T-helper 1 cell (primary cell): Measurements from ENCODE around the gene BTG4.

Experiments
- DNase-seq, 5 donors: peaks; one replicate each; pipeline ENCODE4 v3.0.0-alpha.2; 2012 to 2020

BTG4 gene

DNA sequence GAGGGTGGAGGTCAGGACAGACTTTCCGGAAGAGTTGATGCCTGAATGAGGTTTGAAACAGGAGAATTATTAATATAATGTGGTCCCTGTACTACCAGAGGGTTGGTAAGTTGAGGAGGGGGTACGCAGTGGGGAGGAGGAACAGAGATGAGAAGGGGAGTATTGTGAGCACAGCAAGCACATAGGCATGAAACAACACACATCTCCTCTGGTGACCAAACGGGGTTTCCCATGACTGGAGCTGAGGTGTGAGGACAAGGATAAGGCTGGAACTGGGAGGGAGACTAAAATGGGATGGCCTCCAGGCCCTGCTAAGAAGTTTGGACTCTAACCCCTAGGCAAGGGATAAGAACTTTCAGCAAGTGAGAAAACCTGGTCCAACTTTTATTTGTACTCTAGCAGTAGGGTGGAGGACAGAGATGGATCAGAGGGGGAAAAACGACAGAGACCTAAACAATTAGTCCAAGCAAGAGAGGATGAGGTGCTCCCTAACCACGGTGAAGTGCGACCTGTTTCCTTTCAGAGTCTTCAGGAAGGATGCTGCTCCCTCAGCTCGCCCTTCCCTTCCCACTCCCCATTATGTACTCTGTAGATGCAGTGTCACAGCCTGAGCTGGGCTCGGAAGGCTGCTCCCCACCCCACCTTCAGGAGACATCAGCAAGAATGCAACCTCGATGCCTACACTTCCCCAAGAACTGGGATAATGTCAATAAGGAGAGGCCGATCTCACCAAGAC, 59.2 kb downstream of the BTG4 start:
- no peak for DNase-seq

DNA sequence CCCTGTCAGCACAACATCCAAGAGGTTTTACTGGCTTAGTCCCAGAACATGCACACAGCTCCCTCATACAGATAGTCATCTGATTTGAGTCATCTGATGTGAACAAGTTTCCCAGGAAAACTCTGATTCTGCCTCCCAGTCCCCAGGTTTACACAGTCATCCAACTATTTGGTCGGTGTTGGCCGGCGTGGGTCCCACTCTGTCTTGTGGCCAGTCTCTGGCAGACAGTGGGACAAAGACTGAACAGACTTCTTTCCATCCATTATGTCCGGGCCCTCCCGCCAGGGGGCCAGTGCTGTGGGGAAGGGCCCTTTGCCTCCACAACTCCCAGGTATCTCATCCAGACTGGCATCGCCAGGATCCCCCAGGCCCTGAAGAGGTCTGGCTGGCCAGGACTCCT, 60.0 kb downstream of the BTG4 start:
- DNase-seq = no peak

DNA sequence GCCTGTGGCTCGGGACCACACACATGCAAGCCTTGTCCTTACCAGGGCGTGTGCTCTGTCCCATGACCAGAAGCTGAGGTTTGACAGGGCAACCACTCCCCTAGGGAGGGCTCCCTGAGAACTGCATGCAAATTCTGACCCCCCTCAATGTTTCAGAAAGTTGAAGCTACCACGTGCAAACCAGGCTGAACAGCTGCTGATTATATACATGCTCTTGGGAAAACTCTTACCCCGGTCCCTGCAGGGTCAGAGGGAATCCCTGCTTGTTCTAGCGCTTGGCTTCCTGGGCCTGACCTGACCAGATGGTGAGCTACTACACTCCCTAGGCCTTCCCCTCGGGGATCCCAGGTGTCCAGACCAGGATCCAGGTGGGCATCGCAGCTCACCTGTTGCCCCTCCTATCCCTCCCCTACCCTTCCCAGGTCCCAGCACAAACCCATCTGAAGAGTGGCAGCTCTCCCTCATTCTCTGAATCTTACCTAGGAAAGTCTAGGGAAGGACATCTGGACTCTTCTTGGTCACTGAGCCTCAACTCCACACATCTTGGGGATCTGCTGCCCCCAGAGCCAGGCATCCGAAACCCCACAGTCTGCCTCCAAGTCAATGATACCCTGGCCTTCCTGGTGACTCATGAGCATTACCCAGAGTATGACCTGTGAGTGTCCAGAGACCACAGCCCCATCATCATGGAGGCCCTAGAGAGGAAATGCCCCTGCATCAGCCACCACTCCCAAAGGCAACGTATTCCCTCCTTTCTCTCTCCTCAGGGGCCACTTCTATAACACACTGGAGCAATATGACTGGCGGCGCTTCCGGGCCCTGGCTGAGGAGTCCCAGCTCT, 61.5 kb downstream of the BTG4 start:
- no peak for DNase-seq

DNA sequence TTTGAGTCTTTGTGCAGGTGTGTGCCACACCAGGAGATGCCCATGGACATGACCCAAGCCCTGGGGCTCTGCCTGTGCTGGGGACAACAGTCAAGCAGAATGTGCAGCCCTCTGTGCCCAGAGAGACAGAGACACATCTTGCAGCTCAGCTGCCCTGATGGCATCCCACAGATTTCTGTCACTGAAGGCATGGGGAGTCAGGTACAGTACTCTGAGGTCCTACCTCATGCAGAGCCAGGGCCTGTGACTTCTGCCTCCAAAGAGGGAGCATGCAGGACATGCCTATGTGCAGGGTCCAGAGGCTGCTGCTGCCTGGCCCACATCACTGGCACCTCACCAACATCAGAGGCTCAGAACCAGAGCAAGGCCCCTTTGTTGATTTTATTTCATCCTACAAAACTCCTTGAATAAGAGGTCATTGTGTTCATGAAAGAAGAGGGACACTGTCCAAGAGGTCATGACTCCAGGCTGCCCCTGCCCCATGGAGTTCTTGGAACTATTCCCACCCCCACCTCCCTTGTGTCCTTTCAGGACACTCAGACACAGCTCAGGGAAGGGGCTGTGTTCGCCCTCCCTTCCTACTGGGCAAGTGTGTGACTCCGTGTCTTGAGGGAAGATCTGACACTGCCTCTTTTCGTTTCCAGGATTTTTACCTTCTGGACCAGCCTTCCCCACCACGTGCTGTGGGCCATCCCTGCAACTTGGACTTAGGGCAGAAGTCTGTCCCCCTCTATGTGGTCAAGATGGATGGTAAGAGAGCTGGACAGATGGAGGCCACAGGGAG, 62.3 kb downstream of the BTG4 start:
- DNase-seq = no peak

GRCh38 chr11:111448831-111449557, 63.2 kb downstream of the BTG4 start:
- DNase-seq = no peak

DNA sequence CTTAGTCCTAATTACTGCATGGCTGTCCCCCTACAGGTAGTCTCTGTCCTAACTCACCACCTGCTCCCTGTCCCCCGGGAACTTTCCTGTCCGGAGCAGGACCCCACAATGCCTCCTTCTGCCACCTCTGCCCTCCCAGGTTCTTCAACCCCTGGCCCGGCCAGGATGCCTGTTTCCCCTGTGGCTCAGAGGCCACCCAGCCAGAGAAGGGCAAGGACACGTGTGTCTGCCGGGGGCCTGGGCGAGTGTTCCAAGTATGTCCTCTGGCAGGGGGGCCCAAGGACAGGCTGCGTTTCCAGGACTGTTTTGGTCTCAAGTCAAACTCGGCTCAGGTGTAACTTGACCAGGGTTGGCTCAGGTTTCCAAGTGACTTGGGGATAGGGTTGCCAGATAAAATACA, 63.8 kb downstream of the BTG4 start:
- no peak for DNase-seq

DNA sequence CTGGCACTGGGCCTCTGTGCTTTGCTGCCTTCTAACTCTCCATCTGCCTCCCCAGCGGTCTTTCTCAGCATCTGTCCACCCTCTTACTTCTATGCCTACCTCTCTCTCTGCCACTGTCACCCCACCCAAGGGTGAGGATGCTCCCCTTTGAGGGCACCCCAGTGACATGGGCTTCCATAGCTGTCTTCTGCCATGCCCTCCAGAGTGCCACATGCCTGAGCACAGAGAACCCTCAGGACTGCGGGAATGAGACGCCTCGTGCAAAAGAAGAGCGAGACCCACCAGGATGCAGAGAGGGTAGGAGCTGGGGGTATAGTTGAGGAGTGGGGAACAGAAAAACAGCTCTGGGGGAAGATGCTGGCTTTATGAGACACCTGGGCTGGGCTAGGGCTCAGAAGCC, 64.3 kb downstream of the BTG4 start:
- DNase-seq = no peak

GRCh38 chr11:111447112-111447471, 65.1 kb downstream of the BTG4 start:
- DNase-seq = no peak

- peak; percentile 53 to 92 (median 69) for DNase-seq
Observed at GRCh38 chr11:111446404-111447111, 65.6 kb downstream of the BTG4 start.

DNA sequence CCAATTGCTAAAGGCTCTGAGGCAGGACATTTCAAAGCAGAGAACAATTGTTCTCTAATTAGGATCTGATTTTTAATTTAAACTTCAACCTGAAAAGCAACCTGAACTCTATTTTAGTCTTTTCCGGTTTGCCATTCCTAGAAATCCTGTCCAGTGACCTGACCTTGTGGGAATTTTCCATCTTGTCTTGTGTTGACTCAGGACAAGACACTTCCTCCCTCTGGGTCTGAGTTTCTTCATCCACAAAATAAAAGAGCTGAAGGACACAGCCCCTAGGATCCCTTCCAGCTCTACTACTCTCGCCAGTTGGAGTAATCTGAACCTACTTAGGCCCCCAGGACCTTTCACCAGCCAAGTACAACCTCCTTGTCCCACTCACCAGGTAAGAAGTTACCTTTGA, 66.6 kb downstream of the BTG4 start:
- DNase-seq = no peak
